IMR-90 (cell line): Measurements from ENCODE around the gene OLFML1. TPM values are rescaled to one million over a fixed set of nuclear protein-coding genes. Genes with fewer than 3 reads are reported as not detected.

Experiments used
- ATAC-seq: fragments of 200-7000 bp; cut with Tn5 transposase; 2 replicates; pipeline ENCODE4 v1.9.1; 2020; ENCODE audit warnings: low read depth, mild to moderate bottlenecking, moderate library complexity
- BruUV-seq: library from RNA; stranded (reverse); fragments of 400-500 nt; replicated peaks from 2 replicates; lab custom pipeline; 2021; lab: Mats Ljungman, UMichigan
- CTCF ChIA-PET: fragments of 300-600 bp; formaldehyde crosslinking; extraction: SDS; loops from one replicate; lab custom pipeline; 2021; ENCODE audit warnings: antibody characterized with exemption; lab: Yijun Ruan, JAX
- POLR2A ChIA-PET: fragments of 300-600 bp; sonication (Branson Sonifier 250); formaldehyde crosslinking; loops from one replicate; lab custom pipeline; 2022; ENCODE audit warnings: antibody characterized with exemption; ENCODE audit not compliant: unreplicated experiment; lab: Charles Lee
- DNase-seq: peaks from one replicate; pipeline ENCODE4 v3.0.0; 2013
- H2AFZ ChIP-seq: replicated peaks from 2 replicates; pipeline ENCODE3; 2013; ENCODE audit warnings: low read length, mild to moderate bottlenecking; ENCODE audit not compliant: poor library complexity
- H2AK5ac ChIP-seq: 2 replicates; pipeline ENCODE4 v1.6.1; 2013; ENCODE audit warnings: low read depth, low read length, inconsistent platforms
- H2AK9ac ChIP-seq: replicated peaks from 2 replicates; pipeline ENCODE3; 2013; ENCODE audit warnings: mild to moderate bottlenecking, low read depth, low read length, moderate library complexity; ENCODE audit not compliant: poor library complexity
- H2BK120ac ChIP-seq: 2 replicates; pipeline ENCODE4 v1.6.1; 2013; ENCODE audit warnings: low read depth, low read length, inconsistent platforms
- H2BK15ac ChIP-seq: 3 replicates; pipeline ENCODE4 v1.6.1; 2013; ENCODE audit warnings: low read depth, low read length, inconsistent platforms
- H2BK20ac ChIP-seq: 2 replicates; pipeline ENCODE4 v1.6.1; 2013; ENCODE audit warnings: low read depth, mild to moderate bottlenecking, inconsistent platforms, low read length, moderate library complexity
- H2BK5ac ChIP-seq: 2 replicates; pipeline ENCODE4 v1.6.1; 2013; ENCODE audit warnings: mild to moderate bottlenecking, low read depth, low read length, inconsistent platforms; ENCODE audit not compliant: poor library complexity, severe bottlenecking
- H3K14ac ChIP-seq: replicated peaks from 2 replicates; pipeline ENCODE4 v1.6.1; 2013; ENCODE audit warnings: low read depth, low read length, inconsistent platforms
- H3K18ac ChIP-seq: 2 replicates; pipeline ENCODE4 v1.6.1; 2013; ENCODE audit warnings: low read depth, low read length, control low read depth
- H3K23ac ChIP-seq: 2 replicates; pipeline ENCODE4 v1.6.1; 2013; ENCODE audit warnings: low read depth, low read length, inconsistent platforms
- H3K27ac ChIP-seq: 2 replicates; pipeline ENCODE4 v1.5.1; 2013; ENCODE audit warnings: mild to moderate bottlenecking, control low read depth, low read length; ENCODE audit not compliant: insufficient read depth
- H3K27me3 ChIP-seq: 2 replicates; pipeline ENCODE4 v1.6.1; 2013; ENCODE audit warnings: low read length; ENCODE audit not compliant: control insufficient read depth, insufficient read depth
- H3K36me3 ChIP-seq: 2 replicates; pipeline ENCODE4 v1.6.1; 2013; ENCODE audit warnings: low read length, mixed read lengths; ENCODE audit not compliant: control insufficient read depth, insufficient read depth
- H3K4ac ChIP-seq: 2 replicates; pipeline ENCODE4 v1.6.1; 2013; ENCODE audit warnings: low read depth, low read length, inconsistent platforms
- H3K4me1 ChIP-seq: 2 replicates; pipeline ENCODE4 v1.6.1; 2013; ENCODE audit warnings: low read length, mixed read lengths; ENCODE audit not compliant: control insufficient read depth, insufficient read depth
- H3K4me2 ChIP-seq: 2 replicates; pipeline ENCODE4 v1.6.1; 2013; ENCODE audit warnings: low read depth, mild to moderate bottlenecking, control low read depth, low read length, moderate library complexity
- H3K4me3 ChIP-seq: 2 replicates; pipeline ENCODE4 v1.5.1; 2013; ENCODE audit warnings: low read depth, mild to moderate bottlenecking, control low read depth, low read length, moderate library complexity; ENCODE audit not compliant: insufficient read depth
- H3K56ac ChIP-seq: 2 replicates; pipeline ENCODE4 v1.6.1; 2013; ENCODE audit warnings: low read length, inconsistent platforms; ENCODE audit not compliant: insufficient read depth; ENCODE audit errors: extremely low read depth
- H3K79me1 ChIP-seq, 2 experiments: 2 replicates each; pipeline ENCODE4 v1.6.1; 2013; ENCODE audit warnings: low read length in 2 of 2, inconsistent platforms in 1 of 2, low read depth in 1 of 2
- H3K9ac ChIP-seq: 2 replicates; pipeline ENCODE4 v1.6.1; 2013; ENCODE audit warnings: low read depth, low read length, control low read depth
- H3K9me1 ChIP-seq: 2 replicates; pipeline ENCODE4 v1.6.1; 2013; ENCODE audit warnings: low read length, inconsistent platforms; ENCODE audit not compliant: insufficient read depth
- H3K9me3 ChIP-seq: 2 replicates; pipeline ENCODE4 v1.6.1; 2013; ENCODE audit warnings: low read length; ENCODE audit not compliant: control insufficient read depth, insufficient read depth
- H4K20me1 ChIP-seq: 2 replicates; pipeline ENCODE4 v1.6.1; 2013; ENCODE audit warnings: low read length, inconsistent platforms; ENCODE audit not compliant: insufficient read depth
- H4K5ac ChIP-seq: 2 replicates; pipeline ENCODE4 v1.6.1; 2013; ENCODE audit warnings: mild to moderate bottlenecking, low read depth, low read length, control low read depth
- H4K8ac ChIP-seq, 2 experiments: 2 replicates each; pipeline ENCODE4 v1.6.1; 2013; ENCODE audit warnings: low read depth in 2 of 2, low read length in 2 of 2, control low read depth in 1 of 2, inconsistent platforms in 1 of 2
- H4K91ac ChIP-seq: 2 replicates; pipeline ENCODE4 v1.6.1; 2013; ENCODE audit warnings: low read depth, low read length, inconsistent platforms; ENCODE audit not compliant: insufficient read depth
- WGBS, 2 experiments: methylation state at CpG; one replicate each; pipeline versions ENCODE4 v1.1.5 to v1.1.7; 2013; ENCODE audit warnings: missing lambda C conversion rate in 2 of 2; ENCODE audit not compliant: insufficient read length in 1 of 2; ENCODE audit errors: extremely low coverage in 2 of 2; 5-methylcytosine and 5-hydroxymethylcytosine counted together
- dilution Hi-C: fragments of 300-500 bp; cut with HindIII; formaldehyde crosslinking; loops from one replicate; pipeline ENCODE4 v1.14.3; 2018; ENCODE audit warnings: low sequenced_read_pairs; ENCODE audit not compliant: unreplicated experiment
- in situ Hi-C: fragments of 300-500 bp; cut with MboI; formaldehyde crosslinking; loops from 3 replicates; pipeline ENCODE4 v1.14.3; 2019; ENCODE audit warnings: low sequenced_read_pairs, inconsistent platforms, mixed read lengths
- intact Hi-C: fragments of 100-400 bp; cut with micrococcal nuclease; formaldehyde crosslinking; loops from 2 replicates; pipeline ENCODE4 v1.10.0; 2022
- polyA plus RNA-seq, 3 experiments: library from polyadenylated mRNA; depleted of rRNA; stranded (reverse); fragments of >200 nt; gene quantifications; 2 replicates each; pipeline ENCODE4 v1.2.3, GENCODE V29; 2012; ENCODE audit warnings: low replicate concordance in 1 of 3
- total RNA-seq: library from RNA; depleted of rRNA; stranded (reverse); fragments of >200 nt; gene quantifications from 2 replicates; pipeline ENCODE4 v1.2.3, GENCODE V29; 2012
- TF ChIP-seq, protein P1 (sequence below): fragments of 150-350 bp; IDR thresholded peaks from 2 replicates; pipeline ENCODE4 v1.6.1; 2017; ENCODE audit warnings: mild to moderate bottlenecking, antibody characterized with exemption, low read length, low read depth

Gene OLFML1
- total and polyA plus RNA-seq, 2 of the 4 experiments (the other 2 are of a cell fraction): 0.10 to 0.18 TPM

DNA sequence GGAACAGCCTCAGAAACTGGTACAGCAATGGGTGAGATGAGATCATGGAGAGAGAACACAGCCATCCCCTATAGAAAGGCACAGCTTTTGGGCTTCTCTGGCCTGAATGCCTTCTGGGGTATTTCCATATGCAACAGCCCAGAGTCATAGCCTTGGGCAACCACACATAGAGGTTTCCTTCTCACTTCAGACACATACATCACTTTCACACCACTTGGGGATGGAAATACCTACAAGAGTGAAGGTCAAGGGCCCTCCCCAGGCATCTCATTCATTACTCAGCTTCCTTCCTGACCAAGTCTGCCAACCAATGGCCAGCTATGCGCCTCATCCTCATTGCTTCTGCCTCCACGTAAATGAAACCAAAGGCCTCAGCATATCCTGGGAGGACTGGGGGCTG, 17.7 kb upstream of the OLFML1 start:
- TF ChIP-seq, protein P1, sequence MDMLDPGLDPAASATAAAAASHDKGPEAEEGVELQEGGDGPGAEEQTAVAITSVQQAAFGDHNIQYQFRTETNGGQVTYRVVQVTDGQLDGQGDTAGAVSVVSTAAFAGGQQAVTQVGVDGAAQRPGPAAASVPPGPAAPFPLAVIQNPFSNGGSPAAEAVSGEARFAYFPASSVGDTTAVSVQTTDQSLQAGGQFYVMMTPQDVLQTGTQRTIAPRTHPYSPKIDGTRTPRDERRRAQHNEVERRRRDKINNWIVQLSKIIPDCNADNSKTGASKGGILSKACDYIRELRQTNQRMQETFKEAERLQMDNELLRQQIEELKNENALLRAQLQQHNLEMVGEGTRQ: no peak
- H2BK20ac ChIP-seq: no peak overlapping the region
- no TSS peak for BruUV-seq
- H3K27ac ChIP-seq: no peak overlapping the region
- no peak overlapping the region for H2BK120ac ChIP-seq
- no peak overlapping the region for H4K5ac ChIP-seq
- dilution Hi-C loops (no loop called here), in situ Hi-C loops (no loop called here), intact Hi-C loops (no loop called here)
- H3K23ac ChIP-seq: no peak overlapping the region
- H3K56ac ChIP-seq: no peak overlapping the region
- WGBS, 2 experiments: 54% methylated on average over 2 of the region's 2 CpGs; no CpG with 5 or more reads in 1 of the 2 experiments
- no peaks in the 10 kb centered on the region for H3K27me3 ChIP-seq
- H3K9me3 ChIP-seq: no peaks in the 10 kb centered on the region
- no peaks in the 10 kb centered on the region for H3K36me3 ChIP-seq
- H3K4ac ChIP-seq: no peak overlapping the region
- ATAC-seq (no peak), DNase-seq (no peak)
- no peaks in the 10 kb centered on the region for H3K79me1 ChIP-seq
- no peak overlapping the region for H4K91ac ChIP-seq
- H3K9me1 ChIP-seq: no peaks in the 10 kb centered on the region
- H2BK15ac ChIP-seq: no peak overlapping the region
- H3K18ac ChIP-seq: no peak overlapping the region
- H4K20me1 ChIP-seq: no peaks in the 10 kb centered on the region
- no peaks in the 10 kb centered on the region for H3K4me1 ChIP-seq
- no peak overlapping the region for H2AK5ac ChIP-seq
- no peak overlapping the region for H3K4me3 ChIP-seq
- no peak overlapping the region for H3K14ac ChIP-seq
- no peak overlapping the region for H2BK5ac ChIP-seq
- no peak overlapping the region for H2AK9ac ChIP-seq
- POLR2A ChIA-PET: no interaction called here
- no peak overlapping the region for H3K4me2 ChIP-seq
- no peak overlapping the region for H3K9ac ChIP-seq
- H2AFZ ChIP-seq: no peak overlapping the region
- CTCF ChIA-PET: no interaction called here
- no peak overlapping the region for H4K8ac ChIP-seq
